ENCODE data around the gene NOL4L.
A peak's percentile ranks its signal among the peaks of the same experiment; 100 is the strongest.

- TF ChIP-seq JUN (IDR thresholded peaks at IDR 0.05; ENCODE audit: borderline replicate concordance, insufficient read depth, insufficient read length, low read depth): no peak
- peak; percentile 53 to 63 for TF ChIP-seq CTCF (IDR thresholded peaks at IDR 0.05; ENCODE audit: extremely low read depth in 1 of 2, insufficient read depth in 1 of 2, low read depth in 1 of 2, low read length in 2 of 2)
- TF ChIP-seq POLR2A (IDR thresholded peaks at IDR 0.05; ENCODE audit: low read depth, low read length): no peak
- no peak for TF ChIP-seq EZH2 (IDR thresholded peaks at IDR 0.05; ENCODE audit: borderline replicate concordance, low read depth, low read length, severe bottlenecking)
- TF ChIP-seq GATA2 (IDR thresholded peaks at IDR 0.05; ENCODE audit: insufficient read depth, insufficient read length, low read depth, low read length): peak; percentile 91
Measured at GRCh38 chr20:32509639-32510066, 75.5 kb downstream of the NOL4L start.

All from endothelial cell of umbilical vein (primary cell).